SK-N-SH (cell line): Measurements from ENCODE around the gene APBA2.

Experiments
- CHD2 ChIP-seq: fragments of 150-350 bp; IDR thresholded peaks from 2 replicates; pipeline ENCODE4 v1.6.1; 2018; ENCODE audit warnings: low read length; ENCODE audit not compliant: partially characterized antibody
- EZH2phosphoT487 ChIP-seq: fragments of 200-600 bp; sonication (generic); IDR thresholded peaks from 2 replicates; pipeline ENCODE4 v1.6.1; 2017; ENCODE audit warnings: low read depth, mixed run types, mild to moderate bottlenecking, antibody characterized with exemption, moderate library complexity, borderline replicate concordance
- TAF1 ChIP-seq: IDR thresholded peaks from 2 replicates; pipeline ENCODE4 v1.6.1; 2012; ENCODE audit warnings: low read depth, mild to moderate bottlenecking, low read length, moderate library complexity, borderline replicate concordance
- TF ChIP-seq, protein P1 (sequence below): IDR thresholded peaks from 2 replicates; pipeline ENCODE4 v1.6.1; 2012; ENCODE audit warnings: mild to moderate bottlenecking, low read depth, low read length, moderate library complexity
- TF ChIP-seq, protein P2 (sequence below): fragments of 200-600 bp; sonication (generic); IDR thresholded peaks from 2 replicates; pipeline ENCODE4 v1.6.1; 2017; ENCODE audit warnings: antibody characterized with exemption, mild to moderate bottlenecking, moderate library complexity

DNA sequence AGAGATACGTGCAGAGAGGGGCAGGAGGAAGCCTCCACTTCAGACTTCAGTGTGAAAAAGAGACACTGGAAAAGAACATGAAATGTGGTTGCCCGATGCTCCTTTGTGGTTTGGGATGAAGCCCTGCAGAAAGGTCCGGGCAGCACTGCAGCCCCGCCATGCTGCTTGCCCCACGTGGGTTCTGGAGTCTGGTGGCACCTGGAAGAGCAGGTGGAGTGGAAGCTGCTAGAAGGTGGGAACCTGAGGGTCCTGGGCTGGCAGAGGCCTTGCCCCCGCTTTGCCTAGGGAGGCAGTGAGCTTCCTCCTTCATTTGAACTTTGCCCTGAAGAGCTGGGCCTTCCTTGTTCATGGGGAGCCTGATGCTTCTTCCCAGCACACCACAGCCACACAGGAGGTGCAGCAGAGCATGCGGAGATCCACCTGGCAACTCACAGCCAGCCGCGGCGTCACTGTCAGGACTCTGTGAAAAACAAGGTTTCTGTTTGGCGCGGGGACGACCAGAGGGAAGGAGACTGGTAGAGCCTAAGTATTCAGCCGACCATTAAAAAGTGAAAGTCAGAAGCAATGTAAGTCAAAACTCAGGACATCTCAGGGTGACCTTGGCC lies 59.0 kb downstream of the APBA2 start:
- TF ChIP-seq EZH2phosphoT487, result no peak
- TF ChIP-seq, protein P1, sequence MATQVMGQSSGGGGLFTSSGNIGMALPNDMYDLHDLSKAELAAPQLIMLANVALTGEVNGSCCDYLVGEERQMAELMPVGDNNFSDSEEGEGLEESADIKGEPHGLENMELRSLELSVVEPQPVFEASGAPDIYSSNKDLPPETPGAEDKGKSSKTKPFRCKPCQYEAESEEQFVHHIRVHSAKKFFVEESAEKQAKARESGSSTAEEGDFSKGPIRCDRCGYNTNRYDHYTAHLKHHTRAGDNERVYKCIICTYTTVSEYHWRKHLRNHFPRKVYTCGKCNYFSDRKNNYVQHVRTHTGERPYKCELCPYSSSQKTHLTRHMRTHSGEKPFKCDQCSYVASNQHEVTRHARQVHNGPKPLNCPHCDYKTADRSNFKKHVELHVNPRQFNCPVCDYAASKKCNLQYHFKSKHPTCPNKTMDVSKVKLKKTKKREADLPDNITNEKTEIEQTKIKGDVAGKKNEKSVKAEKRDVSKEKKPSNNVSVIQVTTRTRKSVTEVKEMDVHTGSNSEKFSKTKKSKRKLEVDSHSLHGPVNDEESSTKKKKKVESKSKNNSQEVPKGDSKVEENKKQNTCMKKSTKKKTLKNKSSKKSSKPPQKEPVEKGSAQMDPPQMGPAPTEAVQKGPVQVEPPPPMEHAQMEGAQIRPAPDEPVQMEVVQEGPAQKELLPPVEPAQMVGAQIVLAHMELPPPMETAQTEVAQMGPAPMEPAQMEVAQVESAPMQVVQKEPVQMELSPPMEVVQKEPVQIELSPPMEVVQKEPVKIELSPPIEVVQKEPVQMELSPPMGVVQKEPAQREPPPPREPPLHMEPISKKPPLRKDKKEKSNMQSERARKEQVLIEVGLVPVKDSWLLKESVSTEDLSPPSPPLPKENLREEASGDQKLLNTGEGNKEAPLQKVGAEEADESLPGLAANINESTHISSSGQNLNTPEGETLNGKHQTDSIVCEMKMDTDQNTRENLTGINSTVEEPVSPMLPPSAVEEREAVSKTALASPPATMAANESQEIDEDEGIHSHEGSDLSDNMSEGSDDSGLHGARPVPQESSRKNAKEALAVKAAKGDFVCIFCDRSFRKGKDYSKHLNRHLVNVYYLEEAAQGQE, result no peak
- no peak for TF ChIP-seq TAF1
- TF ChIP-seq, protein P2, sequence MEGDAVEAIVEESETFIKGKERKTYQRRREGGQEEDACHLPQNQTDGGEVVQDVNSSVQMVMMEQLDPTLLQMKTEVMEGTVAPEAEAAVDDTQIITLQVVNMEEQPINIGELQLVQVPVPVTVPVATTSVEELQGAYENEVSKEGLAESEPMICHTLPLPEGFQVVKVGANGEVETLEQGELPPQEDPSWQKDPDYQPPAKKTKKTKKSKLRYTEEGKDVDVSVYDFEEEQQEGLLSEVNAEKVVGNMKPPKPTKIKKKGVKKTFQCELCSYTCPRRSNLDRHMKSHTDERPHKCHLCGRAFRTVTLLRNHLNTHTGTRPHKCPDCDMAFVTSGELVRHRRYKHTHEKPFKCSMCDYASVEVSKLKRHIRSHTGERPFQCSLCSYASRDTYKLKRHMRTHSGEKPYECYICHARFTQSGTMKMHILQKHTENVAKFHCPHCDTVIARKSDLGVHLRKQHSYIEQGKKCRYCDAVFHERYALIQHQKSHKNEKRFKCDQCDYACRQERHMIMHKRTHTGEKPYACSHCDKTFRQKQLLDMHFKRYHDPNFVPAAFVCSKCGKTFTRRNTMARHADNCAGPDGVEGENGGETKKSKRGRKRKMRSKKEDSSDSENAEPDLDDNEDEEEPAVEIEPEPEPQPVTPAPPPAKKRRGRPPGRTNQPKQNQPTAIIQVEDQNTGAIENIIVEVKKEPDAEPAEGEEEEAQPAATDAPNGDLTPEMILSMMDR, result no peak
- TF ChIP-seq CHD2, result no peak
